GM21526 (cell line): ENCODE data around the gene POMT1.
"Not testable (repeated sequence)": the region's sequence is repeated elsewhere in the genome, so short reads cannot be mapped to it uniquely, and the experiment has no call there.

Experiments
- ATAC-seq: cut with Tn5 transposase; IDR thresholded peaks from one replicate; pipeline ENCODE4 v1.9.1; 2021; ENCODE audit warnings: moderate library complexity; ENCODE audit not compliant: unreplicated experiment, low FRiP score

The POMT1 gene

DNA sequence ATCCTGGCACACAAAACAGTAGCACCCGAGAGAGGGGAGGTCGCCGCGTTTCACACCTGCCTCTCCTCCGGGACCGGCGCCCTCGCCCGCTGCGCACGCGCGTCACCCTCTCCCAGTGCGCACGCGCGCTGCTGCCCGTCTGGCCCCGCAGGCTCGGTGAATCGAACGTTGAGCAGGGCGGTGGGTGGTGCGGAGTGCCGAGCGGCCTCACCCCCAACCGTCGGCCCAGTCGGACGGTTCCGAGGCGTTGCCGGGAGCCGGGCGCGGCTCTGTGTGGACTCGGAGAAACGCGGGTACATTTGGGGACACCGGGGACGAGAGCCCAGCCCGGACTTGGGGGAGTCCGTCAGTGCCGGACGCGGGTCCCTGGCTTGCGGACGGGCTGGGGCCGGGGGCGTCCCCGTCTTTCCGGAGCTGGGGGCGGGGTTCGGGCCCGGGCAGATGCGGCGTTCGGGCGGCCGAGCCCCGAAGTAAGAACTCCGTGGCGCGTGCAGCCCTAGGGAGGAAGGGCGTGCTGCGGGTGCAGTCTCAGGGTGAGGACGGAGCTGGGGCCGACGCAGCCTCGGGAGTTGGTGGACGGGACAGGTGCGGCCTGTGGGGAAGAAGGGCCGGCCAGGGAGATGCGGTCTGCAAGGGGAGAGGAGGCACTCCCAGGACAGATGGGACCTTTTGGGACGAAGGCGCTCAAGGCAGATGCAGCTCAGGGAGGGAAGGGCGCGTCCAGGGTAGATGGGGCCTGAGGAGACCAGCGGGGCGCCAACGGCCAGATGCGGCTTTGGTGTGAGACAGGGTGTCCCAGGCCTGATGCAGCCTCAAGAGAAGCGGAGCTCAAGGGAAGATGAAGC lies at the start of gene POMT1:
Gene POMT1 (plus strand): TSS at position 138 of the 845 bp plus-strand sequence. CDS start 1,301 bp downstream, outside the sequence.
- ATAC-seq = peak; percentile 64

GRCh38 chr9:131454028-131454427 lies 48.7 kb upstream of the POMT1 start:
- ATAC-seq = no peak

DNA sequence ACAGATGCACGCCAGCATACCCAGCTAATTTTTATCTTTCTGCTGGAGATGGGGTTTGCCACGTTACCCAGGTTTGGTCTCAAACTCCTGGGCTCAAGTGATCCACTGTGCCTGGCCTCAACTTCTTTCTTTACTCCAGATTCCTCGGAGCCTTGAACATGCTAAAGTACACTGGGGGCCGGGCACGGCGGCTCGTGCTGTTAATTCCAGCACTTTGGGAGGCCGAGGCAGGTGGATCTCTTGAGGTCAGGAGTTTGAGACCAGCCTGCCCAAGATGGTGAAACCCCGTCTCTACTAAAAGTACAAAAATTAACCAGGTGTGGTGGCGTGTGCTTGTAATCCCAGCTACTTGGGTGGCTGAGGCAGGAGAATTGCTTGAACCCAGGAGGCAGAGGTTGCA lies 47.1 kb upstream of the POMT1 start:
- not testable (repeated sequence) for ATAC-seq

DNA sequence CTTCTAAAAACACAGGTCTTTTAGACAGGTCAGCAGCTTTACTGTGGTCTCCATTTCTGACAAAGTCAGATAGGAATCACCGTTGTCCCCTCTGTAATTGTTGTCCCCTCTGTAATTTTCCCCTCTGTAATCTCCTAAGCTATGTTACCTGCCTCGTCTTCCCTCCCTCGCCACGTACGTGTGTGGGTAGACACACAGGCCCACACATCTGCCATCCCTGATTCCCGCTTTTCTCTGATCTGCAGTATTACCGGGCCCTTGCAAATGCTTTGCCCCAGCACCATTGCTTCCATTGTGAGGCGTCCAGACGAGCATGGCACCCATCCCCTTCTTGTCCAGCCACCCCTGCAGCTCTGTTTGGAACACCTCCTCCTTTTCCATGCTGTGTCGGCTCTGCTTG lies 45.0 kb upstream of the POMT1 start:
- ATAC-seq = no peak

DNA sequence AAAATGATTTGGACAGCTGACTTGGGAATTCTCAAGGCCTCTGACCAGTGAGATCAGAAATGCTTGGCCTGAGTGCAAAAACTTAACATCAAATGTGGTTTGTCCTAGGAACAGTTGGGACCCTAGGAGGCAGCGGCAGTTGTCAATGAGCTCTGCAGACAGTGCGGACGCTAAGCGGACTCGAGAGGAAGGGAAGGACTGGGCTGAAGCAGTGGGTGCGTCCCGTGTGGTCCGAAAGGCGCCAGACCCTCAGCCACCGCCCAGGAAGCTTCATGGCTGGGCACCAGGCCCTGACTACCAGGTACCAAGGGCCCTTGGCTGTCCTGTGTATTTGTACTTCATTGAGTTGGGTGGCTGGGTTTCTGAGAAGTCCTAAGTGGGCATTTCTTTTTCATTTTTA lies 43.7 kb upstream of the POMT1 start:
- no peak for ATAC-seq

GRCh38 chr9:131461166-131461565 lies 41.6 kb upstream of the POMT1 start:
- no peak for ATAC-seq

GRCh38 chr9:131464354-131465000 lies 38.2 kb upstream of the POMT1 start:
- no peak for ATAC-seq

- no peak for ATAC-seq
These were observed 37.3 kb upstream of the POMT1 start for GRCh38 chr9:131465401-131465800.

DNA sequence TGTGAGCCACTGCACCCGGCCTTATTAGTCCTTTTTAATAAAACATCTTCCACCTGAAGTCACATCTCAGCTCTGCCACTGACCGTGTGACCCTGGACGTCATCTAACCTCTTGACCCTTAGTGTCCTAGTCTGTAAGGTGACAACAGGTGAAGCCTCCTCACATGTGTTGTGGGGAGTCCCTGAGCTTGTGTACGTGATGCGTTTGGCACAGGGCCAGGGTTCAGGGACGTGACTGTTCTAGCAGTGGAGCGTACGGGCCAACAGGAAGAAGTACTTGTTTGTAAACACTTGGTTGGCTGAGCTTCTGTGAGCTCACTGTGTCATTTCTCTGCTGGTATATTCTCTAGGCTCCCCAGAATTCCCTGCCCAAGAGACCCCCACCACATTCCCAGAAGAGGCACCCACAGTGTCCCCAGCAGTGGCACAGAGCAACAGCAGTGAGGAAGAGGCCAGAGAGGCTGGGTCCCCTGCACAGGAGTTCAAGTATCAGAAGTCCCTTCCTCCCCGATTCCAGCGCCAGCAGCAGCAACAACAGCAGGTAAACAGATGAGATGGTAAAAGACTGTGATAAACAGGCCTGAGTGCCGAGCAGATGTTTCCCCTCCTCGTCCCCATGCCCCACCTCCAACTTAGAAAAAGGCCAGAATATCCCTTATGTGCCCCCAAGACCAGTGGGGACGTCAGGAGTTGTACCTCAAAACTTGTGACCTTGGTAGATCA lies 35.3 kb upstream of the POMT1 start:
- ATAC-seq = no peak

DNA sequence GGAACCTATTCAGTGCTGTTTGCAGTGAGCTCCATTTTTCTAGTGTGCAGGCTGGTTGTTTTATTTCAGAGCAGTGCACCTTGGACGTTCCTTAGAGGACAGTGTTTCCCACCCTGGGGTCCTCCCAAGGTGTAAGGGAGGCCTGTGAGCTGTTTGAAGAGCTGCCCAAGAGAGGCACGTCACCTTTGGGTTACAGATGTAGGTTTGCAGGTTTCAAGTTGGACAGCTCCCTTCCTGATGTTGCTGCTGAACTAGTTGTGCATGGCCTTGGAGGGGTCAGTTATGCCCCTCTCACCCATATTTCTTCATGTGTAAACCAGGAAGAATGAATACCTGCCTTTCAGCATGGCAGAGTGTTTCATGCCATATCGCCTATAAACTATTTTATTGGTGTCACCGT lies 34.7 kb upstream of the POMT1 start:
- ATAC-seq = no peak

DNA sequence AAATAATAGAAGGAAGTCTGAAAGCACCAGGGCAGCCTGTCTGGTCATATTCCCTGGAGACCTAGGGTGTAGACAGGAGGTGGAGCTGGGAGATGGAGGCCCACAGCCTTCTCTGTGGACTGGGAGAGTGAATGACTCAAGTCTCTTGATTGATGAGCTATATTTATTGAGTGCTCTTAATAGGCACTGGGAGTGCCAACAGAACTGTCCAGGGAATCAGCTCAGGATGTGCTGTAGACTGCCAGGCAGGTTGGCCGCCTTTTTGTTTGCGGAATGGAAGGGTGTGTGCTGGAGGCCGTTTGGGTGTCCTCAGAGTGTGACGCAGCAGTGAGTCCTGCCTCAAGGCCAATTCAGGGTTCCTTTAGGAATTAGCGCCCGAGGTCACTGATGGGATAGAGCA lies 33.4 kb upstream of the POMT1 start:
- no peak for ATAC-seq

DNA sequence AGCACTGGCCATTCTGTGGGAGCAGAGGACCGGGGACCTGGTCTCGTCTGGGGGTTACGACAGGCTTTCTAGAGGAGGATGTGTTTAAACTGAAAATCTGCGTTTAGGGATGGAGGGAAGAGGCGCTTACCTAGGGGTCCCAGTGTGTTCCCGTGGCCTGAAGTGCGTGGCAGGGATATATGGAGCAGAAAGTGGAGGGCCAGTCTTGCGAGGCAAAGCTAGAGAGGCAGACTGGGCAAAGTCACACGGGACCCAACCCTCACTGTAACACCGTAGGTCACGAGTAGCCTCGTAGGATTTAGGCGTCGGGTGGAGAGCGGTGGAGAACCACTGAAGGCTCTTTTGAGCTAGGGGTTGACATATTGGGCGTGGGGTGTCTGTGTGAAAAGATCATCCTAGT lies 32.8 kb upstream of the POMT1 start:
- no peak for ATAC-seq

- no peak for ATAC-seq
These were observed 32.1 kb upstream of the POMT1 start for GRCh38 chr9:131470581-131470991.

GRCh38 chr9:131472085-131472484 lies 30.6 kb upstream of the POMT1 start:
- not testable (repeated sequence) for ATAC-seq

GRCh38 chr9:131473198-131473885 lies 29.4 kb upstream of the POMT1 start:
- no peak for ATAC-seq

DNA sequence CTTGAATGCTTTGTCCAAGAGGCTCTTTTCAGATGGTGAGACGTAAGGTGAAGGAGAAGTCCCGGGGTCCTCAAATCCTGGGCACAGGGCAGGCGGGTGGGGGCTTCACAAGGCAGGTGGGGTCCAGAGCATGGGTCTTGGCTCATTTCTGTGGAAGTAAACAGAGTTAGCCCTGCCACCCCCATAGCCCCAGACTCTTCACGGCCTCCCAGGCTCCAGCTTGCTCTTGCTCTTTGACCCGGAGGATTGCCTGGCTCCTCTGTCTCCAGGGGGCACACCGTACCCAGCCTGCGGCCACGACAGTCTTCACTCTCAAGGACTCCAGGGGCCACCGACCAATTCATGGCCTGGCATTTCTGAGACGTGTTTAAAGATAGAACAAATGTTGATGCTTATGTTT lies 28.8 kb upstream of the POMT1 start:
- ATAC-seq = no peak

DNA sequence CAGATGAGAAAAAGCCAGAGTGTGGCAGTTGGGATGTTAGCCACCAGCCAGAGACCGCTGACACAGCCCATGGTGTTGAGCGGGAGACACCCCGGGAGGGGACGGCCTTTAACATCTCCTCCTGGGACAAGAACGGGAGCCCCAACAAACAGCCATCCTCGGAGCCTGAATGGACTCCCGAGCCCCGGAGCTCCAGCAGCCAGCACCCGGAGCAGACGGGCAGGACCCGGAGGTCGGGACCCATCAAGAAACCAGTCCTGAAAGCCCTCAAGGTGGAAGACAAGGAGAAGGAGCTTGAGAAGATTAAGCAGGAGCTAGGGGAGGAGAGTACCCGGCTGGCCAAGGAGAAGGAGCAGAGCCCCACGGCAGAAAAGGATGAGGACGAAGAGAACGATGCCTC lies 28.0 kb upstream of the POMT1 start:
- ATAC-seq = no peak

- ATAC-seq = no peak
These were observed 27.4 kb upstream of the POMT1 start for GRCh38 chr9:131475111-131475955.

DNA sequence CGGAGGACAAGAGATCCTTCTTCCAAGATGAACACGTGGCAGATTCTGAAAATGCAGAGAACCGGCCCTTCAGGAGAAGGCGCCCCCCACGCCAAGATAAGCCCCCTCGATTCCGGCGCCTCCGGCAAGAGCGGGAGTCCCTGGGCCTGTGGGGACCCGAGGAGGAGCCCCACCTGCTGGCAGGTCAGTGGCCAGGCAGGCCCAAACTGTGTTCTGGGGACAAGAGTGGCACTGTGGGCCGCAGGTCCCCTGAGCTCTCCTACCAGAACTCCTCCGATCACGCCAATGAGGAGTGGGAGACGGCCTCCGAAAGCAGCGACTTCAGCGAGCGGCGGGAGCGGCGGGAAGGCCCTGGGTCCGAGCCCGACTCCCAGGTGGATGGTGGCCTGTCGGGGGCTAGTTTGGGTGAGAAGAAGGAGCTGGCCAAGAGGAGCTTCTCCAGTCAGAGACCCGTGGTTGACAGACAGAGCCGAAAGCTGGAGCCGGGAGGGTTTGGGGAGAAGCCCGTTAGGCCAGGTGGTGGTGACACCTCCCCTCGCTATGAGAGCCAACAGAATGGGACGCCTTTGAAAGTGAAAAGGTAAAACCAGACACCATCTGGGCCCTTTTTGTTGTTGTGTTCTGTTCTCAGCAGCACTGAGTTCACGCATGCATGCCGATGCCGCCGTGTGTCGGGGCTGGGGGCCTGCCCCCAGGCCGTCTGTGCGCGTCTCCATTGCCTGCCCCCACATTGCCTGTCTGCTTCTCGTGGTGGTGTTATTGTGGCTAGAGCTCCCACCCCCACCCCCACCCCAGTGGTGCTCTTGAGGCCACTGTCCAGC lies 26.6 kb upstream of the POMT1 start:
- no peak for ATAC-seq
